NCI-H2107 (cell line): ENCODE measurements around the gene EDEM3.
"Not testable (repeated sequence)": the region's sequence is repeated elsewhere in the genome, so short reads cannot be mapped to it uniquely, and the experiment has no call there.

ENCODE experiments used
- DNase-seq: peaks from one replicate; lab custom pipeline; 2025; lab: John Stamatoyannopoulos, UW

EDEM3 gene, protein sequence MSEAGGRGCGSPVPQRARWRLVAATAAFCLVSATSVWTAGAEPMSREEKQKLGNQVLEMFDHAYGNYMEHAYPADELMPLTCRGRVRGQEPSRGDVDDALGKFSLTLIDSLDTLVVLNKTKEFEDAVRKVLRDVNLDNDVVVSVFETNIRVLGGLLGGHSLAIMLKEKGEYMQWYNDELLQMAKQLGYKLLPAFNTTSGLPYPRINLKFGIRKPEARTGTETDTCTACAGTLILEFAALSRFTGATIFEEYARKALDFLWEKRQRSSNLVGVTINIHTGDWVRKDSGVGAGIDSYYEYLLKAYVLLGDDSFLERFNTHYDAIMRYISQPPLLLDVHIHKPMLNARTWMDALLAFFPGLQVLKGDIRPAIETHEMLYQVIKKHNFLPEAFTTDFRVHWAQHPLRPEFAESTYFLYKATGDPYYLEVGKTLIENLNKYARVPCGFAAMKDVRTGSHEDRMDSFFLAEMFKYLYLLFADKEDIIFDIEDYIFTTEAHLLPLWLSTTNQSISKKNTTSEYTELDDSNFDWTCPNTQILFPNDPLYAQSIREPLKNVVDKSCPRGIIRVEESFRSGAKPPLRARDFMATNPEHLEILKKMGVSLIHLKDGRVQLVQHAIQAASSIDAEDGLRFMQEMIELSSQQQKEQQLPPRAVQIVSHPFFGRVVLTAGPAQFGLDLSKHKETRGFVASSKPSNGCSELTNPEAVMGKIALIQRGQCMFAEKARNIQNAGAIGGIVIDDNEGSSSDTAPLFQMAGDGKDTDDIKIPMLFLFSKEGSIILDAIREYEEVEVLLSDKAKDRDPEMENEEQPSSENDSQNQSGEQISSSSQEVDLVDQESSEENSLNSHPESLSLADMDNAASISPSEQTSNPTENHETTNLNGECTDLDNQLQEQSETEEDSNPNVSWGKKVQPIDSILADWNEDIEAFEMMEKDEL

DNA sequence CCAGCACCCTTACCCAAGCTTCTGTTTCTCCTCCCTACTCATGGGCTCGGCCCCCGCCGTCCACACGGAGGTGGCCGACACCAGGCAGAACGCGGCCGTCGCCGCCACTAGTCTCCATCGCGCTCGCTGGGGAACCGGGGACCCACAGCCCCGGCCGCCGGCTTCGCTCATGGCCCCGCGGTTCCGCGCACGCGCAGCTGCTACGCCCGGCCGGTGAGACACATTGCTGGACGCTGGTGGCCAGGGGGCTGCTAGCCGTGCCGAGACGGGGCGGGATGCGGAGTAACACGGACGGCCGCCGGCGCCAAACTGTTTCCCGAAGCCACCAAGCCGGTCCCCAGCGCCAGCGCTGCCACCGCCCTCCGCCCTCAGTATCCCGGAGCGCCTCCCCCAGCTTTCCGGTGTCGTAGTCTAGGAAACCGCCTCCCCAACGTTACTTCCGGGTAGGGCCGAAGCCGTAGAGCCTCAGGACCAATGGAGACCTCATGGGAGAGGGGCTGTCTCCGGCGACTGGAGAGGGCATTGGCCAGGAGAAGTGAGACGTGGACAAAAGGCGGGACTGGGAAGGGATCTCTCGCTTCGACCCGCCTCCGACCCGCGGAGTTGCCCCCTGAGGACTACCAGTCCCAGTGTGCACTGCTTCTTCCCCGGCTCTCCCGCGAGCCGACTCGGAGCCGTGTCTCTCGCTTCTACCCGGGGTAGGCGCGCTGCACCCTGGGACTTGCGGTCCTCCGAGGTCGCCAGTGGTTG is at the start of gene EDEM3:
Gene EDEM3 (minus strand): TSS at position 383 of the 750 bp plus-strand sequence. CDS start 212 bp downstream, at position 171.
- DNase-seq, result peak; percentile 97

DNA sequence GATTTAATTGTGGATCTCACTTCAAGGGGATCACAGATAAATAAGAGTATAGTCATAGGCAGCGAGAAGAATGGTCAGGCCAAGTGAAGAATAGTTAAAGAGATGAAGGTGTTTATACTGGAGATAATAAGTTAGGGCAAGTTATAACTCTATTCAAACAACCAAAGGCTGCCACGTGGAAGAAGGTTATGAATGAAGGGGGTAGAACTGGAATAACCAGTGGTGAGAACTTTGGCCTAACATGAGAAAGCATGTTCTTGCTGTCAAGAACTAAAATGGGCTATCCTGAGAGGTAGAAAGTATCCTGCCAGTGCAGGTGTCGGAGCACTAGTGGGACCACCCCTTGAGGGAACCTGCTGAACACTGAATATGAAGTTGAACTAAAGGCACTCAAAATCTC is 49.6 kb upstream of the EDEM3 start:
- no peak for DNase-seq

DNA sequence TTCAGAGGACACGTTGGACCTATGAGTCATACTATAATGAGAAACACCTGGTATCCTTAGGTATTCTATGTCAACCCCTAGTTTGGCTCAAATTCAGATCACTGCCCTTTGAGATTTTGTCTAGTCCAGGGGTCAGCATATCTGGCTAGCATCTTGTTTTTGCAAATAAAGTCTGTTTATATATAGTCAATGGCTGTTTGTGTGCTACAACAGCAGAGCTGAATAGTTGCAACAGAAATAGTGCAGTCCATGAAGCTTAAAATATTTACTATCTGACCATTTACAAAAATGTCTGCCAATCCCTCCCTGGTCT is 48.5 kb upstream of the EDEM3 start:
- no peak for DNase-seq

DNA sequence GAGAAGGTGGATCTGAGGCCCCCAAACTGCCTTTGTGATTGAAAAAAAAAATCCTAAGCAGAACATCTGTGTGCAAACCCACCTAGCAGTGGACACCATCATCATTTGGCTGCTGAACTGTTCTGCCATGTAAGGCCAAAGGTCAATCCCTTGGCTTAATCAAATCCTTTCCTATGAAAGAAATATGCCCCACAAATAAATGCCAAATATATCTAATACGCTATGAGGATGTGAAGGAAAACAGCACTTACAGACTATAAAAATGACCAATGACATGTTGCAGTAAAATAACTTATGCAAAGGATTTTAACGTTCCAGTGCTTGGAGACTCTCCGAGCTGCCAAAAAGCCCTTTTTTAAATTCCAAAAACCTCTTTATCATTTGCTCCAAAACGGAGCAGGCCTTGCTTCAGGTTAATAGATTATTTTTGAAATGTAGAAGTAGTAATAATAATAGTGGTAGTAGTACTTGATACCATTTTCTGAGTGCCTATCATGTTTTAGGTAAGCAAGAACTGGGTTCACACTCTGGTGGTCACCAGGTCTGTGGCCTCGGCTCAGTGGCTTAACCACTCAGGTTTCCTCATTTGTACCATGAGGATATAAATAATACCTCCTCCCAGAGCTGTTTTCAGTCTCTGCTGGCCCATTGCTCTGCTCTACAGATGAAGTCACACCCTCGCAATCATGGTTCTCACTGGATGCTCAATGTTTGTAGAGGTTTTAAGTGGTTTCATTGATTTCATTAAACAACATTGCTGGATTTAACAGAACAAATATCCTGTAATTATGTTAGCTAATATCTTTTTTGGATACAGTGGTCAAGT is 47.9 kb upstream of the EDEM3 start:
- no peak for DNase-seq

DNA sequence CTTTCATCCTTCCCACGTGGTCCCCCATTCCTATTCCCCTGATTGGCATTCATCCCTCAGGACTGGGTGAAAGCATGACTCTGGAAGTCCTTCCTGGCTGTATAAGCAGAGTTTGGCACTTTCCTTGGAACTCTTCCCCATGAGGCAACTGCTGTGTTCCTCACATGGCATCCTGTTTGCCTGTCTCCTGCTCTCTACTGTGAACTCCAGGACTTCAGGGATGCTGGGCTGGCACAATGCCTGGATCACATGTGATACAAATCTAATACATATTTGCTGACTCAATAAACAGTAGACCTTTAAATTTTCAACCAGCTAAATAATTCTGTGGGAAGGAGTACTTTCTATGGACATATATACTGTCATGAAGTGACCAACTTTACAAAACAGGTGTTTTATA is 46.8 kb upstream of the EDEM3 start:
- no peak for DNase-seq

DNA sequence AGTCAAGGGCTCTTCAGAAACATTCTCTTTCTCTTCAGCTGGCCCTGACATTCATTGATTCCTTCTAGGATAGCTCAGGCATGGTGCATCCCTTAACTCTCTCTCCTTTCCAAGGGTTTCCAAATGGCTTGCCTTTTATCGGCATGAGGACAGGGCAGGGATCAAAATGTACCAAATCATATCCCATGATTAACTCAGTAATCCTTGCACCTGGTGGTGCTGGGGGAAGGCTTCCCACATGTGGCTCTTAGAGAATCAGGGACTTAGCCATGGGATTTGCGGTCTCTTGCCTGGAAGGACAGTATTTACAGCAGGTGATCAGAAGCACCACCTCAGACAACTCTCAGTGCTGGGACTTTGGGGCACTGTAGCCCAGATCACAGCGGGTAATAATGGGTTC is 46.2 kb upstream of the EDEM3 start:
- DNase-seq, result no peak

DNA sequence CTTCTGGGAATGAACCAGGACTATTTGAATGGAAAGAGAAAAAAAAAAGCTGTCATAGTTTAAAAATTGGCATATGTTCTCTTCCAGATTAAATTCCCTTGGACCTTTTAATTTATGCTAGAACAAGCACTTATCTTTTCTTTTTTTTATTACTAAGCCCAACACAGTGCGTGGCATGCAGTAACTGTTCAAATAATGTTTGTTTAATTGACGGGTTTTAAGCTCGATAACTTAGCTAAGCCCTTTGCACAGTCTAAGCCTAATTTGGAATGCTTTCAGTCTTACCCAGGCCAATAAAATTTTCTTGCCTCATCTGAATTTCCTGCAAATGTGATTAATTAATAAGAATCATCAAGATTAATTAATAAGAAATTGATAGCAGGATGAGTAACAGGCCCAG is 39.3 kb upstream of the EDEM3 start:
- DNase-seq, result no peak

DNA sequence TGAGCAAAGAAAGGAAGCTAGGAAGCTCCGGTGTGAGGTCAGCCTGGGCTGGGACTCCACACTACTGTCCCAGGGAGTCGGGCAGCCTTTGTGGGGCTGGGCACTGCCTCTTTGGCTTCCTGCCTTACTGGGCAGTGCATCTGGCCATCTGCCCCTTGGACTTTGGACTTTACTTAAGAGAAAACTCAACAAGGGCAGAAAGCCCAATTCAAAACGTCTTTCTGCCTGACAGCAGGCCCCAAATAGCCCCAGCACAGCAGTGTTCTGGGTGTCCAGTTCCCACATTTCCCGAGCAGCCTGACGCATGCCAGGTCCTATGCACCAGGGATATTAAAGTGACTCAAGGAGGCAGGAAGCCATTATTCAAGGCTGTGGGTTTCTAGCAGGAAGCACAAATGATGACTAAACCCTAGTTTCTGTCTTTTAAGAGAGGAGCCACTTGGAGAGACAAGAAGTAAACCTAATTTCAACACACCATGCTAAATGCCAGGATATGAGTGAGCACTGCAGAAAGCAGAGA is 37.9 kb upstream of the EDEM3 start:
- DNase-seq, result no peak

DNA sequence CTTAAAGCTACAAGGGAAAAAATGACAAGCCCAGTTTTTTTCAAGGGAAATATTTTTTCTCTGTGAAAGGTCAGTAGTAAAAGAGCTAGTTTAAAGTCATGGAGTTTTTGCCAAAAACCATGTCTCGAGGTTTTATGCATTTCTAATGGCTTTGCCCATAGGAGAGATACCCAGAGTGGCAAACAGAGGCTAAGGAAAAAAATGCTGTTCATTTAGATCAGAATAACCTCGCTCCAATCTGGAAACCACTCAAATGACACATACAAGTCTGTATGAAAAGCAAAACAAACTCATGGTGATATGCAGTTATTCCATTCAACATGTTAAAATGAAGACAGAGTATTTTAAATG is 36.9 kb upstream of the EDEM3 start:
- DNase-seq, result no peak

DNA sequence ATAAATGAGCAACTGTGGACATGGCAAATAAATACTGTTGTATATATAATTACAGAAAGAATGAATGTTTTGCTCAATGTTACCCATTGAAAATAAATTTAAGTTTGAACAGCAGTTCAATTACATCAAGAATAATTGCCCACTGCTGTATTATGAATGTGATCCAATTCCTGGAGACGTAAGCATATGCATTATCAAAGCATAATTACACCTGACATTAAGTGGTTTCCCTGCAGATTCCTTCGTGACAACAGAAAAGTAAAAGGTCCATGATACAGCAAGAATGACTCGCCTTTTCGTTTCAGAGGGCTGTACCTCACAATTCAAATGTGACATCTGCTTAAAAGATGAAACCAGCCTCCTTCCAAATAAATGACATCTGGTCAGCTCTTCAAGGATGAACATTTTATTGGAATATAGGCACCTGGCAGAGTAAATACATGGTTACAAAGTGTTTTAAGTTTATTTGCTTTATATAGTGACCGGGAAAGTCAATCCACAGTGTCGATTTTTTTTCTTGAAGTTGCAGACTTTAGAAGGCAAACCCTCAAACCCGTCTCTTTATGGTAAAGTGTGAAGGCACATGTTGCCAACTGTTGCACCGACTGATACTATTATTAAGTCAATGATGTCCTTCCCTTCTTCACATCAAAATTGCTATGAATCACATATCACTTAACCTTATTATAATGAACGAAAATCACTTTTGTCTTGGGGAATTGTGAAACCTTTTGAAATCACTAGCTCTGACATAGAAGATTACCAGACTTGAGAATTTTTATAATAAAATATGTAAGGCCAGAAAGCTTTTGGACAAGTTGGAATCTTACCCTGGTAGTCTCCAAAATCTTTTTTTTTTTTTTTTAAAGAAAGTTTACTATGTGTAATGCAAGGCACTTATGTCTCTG is 36.2 kb upstream of the EDEM3 start:
- DNase-seq, result no peak

DNA sequence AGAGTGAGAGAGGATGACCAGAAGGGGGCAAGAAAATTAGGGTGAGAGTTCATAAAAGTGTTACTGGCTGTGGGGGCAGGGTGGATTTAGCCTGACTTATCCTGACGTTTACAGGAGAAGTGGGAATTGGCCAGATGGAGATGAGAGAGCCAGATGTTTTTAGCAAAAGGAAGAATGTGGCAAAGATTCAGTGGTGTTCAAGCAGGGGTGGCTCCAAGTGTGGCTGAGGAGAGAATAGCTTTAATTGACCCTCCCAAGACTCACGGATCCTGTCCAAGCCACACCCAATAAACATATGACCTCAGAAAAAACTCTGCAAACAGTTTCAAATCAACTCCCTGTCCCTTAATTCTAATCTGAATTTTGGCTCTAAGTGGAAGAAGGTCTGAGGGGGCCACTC is 35.2 kb upstream of the EDEM3 start:
- no peak for DNase-seq

DNA sequence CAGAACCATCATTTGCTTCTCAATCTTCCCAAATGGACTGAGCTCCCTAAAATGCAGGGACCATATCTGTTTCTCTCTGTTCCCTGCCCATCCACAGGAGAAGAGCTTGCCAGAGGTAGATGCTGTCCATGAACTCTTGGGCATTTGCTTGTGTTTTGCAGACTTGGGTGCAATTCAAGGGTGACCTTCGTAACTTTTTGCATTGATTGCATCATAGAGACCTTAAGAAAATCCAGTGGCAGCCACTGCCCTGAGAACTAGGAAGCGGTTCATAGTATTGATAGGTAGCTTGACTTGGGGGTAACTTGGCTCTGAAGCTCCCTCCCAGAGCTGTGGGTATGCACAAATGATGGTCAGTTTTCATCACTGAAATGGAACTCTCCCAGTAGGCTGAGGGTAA is 34.3 kb upstream of the EDEM3 start:
- DNase-seq, result no peak

DNA sequence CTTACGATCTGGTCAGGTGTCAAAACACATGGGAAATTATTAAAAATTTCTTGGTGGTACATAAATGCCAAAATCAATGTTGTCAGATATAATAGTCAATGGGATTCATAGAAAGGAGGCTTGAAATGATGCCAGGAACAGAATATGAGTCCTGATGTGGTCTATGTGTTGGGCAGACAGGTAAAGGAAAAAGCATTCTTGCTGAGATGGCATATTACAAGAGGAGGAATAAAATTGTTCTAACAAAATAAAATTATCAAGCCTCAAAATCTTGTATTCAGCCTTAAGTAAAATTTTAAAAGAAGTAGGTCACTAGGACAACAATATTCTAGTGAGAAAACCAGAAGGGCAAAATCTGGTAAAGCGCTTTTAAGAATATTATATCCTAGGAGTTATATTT is 30.9 kb upstream of the EDEM3 start:
- no peak for DNase-seq

DNA sequence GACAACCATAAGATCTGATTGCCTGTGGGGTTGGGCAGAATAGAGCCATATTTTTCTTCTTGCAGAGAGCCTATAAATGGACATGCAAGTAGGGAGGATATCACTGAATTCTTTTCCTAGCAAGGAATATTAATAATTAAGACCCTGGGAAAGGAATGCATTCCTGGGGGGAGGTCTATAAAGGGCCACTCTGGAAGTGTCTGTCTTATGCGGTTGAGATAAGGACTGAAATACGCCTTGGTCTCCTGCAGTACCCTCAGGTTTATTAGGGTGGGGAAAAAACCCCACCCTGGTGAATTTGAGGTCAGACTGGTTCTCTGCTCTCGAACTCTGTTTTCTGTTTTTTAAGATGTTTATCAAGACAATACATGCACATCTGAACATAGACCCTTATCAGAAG is 29.1 kb upstream of the EDEM3 start:
- not testable (repeated sequence) for DNase-seq

DNA sequence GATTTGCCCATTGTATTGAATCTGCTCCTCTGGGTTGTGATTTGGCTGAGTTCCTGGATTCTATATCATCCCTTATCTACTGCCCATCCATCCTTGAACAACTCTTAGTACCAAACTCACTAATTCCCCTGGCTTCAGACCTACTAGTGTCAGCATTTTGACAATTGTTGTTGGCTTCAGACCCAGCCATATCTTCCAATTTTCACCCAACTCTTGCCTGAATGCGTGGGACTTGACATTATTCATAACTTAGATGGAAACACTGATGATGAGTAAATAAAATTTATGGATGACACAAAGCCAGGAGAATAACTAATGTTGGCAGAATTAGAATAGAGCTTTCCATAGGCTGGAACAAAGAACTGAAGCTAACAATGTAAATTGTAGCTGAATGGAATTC is 27.3 kb upstream of the EDEM3 start:
- no peak for DNase-seq

DNA sequence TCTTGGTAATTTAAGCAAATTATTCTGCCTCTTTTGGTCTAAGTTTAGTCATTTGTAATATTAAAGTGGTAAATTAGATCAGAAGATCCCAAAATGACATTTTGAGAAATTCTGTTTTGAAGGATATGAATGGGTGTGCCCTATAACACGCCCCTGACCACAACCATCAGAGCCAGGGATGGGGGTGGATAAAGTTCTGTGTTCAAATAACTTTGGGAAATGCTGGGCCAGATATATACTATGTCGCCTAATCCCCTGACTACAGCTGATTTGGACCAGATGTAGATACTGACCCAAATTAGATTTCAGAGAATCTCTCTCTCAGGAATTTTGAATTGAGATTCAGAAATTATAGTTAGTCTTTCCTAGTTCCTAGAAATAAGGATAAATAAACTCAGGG is 21.2 kb upstream of the EDEM3 start:
- DNase-seq, result no peak

DNA sequence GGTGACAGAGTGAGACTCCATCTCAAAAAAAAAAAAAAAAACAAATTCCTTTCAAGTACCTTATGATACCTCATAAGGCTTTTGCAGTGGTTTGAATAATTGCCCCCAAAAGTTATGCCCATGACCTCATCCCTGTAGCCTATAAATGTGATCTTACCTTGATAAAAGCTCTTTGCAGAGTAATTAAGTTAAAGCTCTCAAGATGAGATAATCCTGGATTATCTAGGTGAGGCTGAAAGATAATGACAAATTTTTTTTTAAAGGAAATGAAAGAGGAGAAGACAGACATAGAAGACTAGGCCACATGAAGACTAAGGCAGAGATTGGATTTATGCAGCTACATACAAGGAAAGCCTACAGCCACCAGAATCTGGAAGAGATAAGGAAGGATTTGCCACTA is 20.7 kb upstream of the EDEM3 start:
- DNase-seq, result no peak

DNA sequence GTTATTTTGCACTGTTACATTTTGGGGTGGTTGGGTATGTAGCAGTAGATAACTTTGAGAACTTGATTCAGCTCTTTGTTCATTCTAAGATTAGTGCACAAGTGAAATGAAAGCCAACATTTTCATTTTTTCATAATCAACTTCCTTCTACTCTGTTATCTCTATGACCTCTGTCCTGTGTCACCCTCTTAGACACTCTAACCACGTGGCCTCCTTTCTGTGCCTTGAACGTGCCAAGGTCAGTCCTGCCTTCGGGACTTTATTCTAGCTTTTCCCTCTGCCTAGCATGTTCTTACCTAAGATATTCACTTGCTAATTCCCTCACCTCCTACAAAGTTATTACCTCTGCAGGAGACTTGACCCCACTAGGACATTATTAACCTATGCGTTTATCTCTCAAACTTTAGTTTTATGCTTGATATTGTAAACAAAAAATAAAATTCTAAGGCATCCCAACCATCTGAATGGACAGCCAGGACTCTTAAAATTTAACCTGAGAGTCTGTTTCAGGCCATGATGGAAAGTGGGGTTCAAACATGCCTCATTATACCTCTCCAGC is 19.2 kb upstream of the EDEM3 start:
- no peak for DNase-seq

DNA sequence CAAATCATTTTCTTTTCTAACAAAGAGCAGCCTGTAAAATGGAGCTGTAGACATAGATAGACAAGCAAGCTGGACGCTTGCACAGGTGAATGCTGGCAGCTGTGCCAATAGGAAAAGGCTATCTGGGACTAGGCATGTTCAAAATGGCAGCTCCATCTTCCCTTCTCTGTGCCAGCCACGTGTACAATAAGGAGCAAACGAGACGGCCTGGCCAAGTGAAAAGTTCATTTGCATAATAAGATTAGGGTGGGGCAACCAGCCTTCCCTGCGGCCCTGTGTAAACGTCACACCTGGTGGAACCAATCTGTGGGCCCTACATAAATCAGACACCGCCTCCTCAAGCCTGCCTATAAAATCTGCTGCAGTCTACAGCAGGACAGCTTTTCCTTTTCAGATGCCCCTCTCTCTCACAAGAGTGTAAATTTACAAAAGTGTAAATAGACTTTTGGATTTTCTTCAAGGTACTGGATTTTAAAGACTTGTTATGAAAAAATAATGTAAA is 16.6 kb upstream of the EDEM3 start:
- no peak for DNase-seq
